Heart right ventricle (tissue), 16 donors: ENCODE data around the gene CYP3A4. TPM values are rescaled to one million over a fixed set of nuclear protein-coding genes. Genes with fewer than 3 reads are reported as not detected.

Experiments
- ATAC-seq, 8 donors: fragments of 200-7000 bp; cut with Tn5 transposase; one replicate each; pipeline ENCODE4 v1.9.1; 2020; ENCODE audit warnings: mild to moderate bottlenecking in 8 of 8, moderate library complexity in 8 of 8, moderate number of reproducible peaks in 1 of 8
- DNase-seq, 2 donors: peaks; one replicate each; pipeline ENCODE4 v3.0.0-alpha.2; 2020
- H3K27ac ChIP-seq, 10 donors: fragments of 200-600 bp; sonication (generic) in 2 of 10; one replicate each; pipeline versions ENCODE4 v1.5.0 to v1.8.0; 2020 to 2022; ENCODE audit warnings: mild to moderate bottlenecking in 3 of 10
- H3K27me3 ChIP-seq, 7 donors: fragments of 200-600 bp; one replicate each; pipeline ENCODE4 v1.8.0; 2021 to 2022; ENCODE audit warnings: mild to moderate bottlenecking in 2 of 7
- H3K36me3 ChIP-seq, 9 donors: fragments of 200-600 bp; sonication (generic) in 1 of 9; one replicate each; pipeline versions ENCODE4 v1.5.0 to v1.8.0; 2020 to 2022; ENCODE audit warnings: mild to moderate bottlenecking in 2 of 9
- H3K4me1 ChIP-seq, 9 donors: fragments of 200-600 bp; sonication (generic) in 1 of 9; one replicate each; pipeline versions ENCODE4 v1.5.0 to v1.8.0; 2020 to 2022; ENCODE audit warnings: mild to moderate bottlenecking in 4 of 9
- H3K4me3 ChIP-seq, 10 donors: fragments of 200-600 bp; sonication (generic) in 2 of 10; one replicate each; pipeline versions ENCODE4 v1.5.0 to v1.8.0; 2020 to 2022; ENCODE audit warnings: mild to moderate bottlenecking in 7 of 10, moderate library complexity in 2 of 10
- H3K9me3 ChIP-seq, 11 donors: fragments of 200-600 bp in 10 of 11; sonication (generic) in 2 of 11; one replicate each; pipeline versions ENCODE4 v1.5.0 to v1.8.0; 2013 to 2022; ENCODE audit warnings: mild to moderate bottlenecking in 2 of 11, control low read depth in 1 of 11, moderate library complexity in 1 of 11
- CTCF ChIP-seq, 9 donors: fragments of 200-600 bp; sonication (generic) in 2 of 9; IDR thresholded peaks; one replicate each; pipeline versions ENCODE4 v1.5.0 to v1.8.0; 2021 to 2022; ENCODE audit warnings: antibody characterized with exemption in 9 of 9, mild to moderate bottlenecking in 5 of 9, moderate library complexity in 1 of 9
- WGBS, 2 donors: extraction: QIAGEN DNeasy Blood & Tissue Kit; methylation state at CpG; one replicate each; pipeline ENCODE4 v1.1.7; 2013; ENCODE audit warnings: inconsistent platforms in 1 of 2; 5-methylcytosine and 5-hydroxymethylcytosine counted together
- intact Hi-C, 10 donors: fragments of 100-400 bp; cut with DNase I; formaldehyde crosslinking; loops; one replicate each; pipeline versions ENCODE4 v1.11.1 to v1.14.2; 2022
- polyA plus RNA-seq, 2 donors: library from polyadenylated mRNA; stranded (reverse); fragments of 200-250 nt; gene quantifications; one replicate each; pipeline ENCODE4 v1.2.3, GENCODE V29; 2013
- total RNA-seq, 10 donors: library from RNA; stranded (reverse); fragmentation: NEBNext Ultra II Directional in 3 of 10; extraction: Animal tissue kit (Norgen Biotek cat#: 25700) in 3 of 10; gene quantifications; one replicate each; pipeline versions ENCODE4 v1.2.1 to v1.2.4, GENCODE V29; 2021 to 2023
- donor health status: Arrhythmogenic right ventricular cardiomyopathy.
- donor health status: ischemic (EF 13 %, LVEDD 7.1; RV severe dilation, severe dysfunction).
- donor health status: healthy with polysubstance abuse.
- donor health status: DM: no; HTN: yes; CAD: no.
- donor health status: DM: no; HTN: no; CAD: no.
- donor health status: ischemic (EF 25% LVEDD 6.9; RV normal size, moderate dysfunction).
- donor health status: ischemic (EF 25% LVEDD 5.7; RV mildly dilated, moderate dysfunction).
- donor health status: healthy.
- donor health status: DM: yes; HTN: yes; CAD: no.
- donor health status: Ischemic cardiomyopathy.
- donor health status: ischemic (EF 35%, LVEDD 5.7; RV mildly dilated, moderate dysfunction).
- donor health status: nonischemic (EF 11% LVEDD 7.7; RV severe dilation, severe dysfunction).
- donor health status: DM: yes; HTN: yes; CAD: no.
- donor health status: PGD.
- donor health status: ischemic (EF 29% LVEDD 5.4; RV normal size, mild dysfunction).
- donor health status: nonischemic (EF 23%, LVEDD 6.1; RV moderate dilation, normal function).

The CYP3A4 gene
- total and polyA plus RNA-seq, 12 donors = not detected

DNA sequence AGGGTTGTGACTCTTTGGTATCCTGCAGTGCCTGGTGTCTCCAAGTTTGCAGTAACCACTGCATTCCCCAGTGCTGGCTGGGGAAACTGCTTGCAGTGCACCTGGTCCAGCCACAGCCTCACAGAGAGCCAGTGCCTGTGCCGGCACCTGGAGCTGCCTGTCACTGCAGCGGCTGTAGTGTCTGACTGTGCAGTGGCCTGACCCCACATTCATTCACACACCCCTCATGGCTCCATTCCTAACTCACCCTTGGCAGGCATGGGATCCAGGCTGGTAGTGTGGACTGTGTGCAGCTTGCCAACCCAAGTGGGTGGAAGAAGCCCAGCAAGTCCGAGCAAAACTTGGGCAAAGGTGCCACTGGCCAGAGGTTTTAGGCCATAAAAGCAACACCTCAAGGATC, 40.1 kb upstream of the CYP3A4 start:
- intact Hi-C loops = no loop called here
- WGBS, 2 donors = 90 to 95% methylated on average over 3 of the region's 3 CpGs
- Histone ChIP-seq H3K9me3 (no peaks in the 10 kb centered on the region), H3K27ac (no peak overlapping the region), H3K27me3 (peaks cover 0 to 7% (median 0%) of the 10 kb centered on the region in 7 donors), H3K36me3 (no peaks in the 10 kb centered on the region), H3K4me3 (no peak overlapping the region), H3K4me1 (no peaks in the 10 kb centered on the region)
- DNase-seq = no peak
- ATAC-seq = peak in 1 of 8 donors; percentile 27
- no peak for TF ChIP-seq CTCF (IDR thresholded peaks at IDR 0.05)

GRCh38 chr7:99822731-99823718, 39.0 kb upstream of the CYP3A4 start:
- H3K36me3 ChIP-seq = no peaks in the 10 kb centered on the region
- peak in 1 of 2 donors; percentile 9 for DNase-seq
- 63 to 70% methylated on average over 4 of the region's 4 CpGs for WGBS, 2 donors

GRCh38 chr7:99820408-99821027, 36.5 kb upstream of the CYP3A4 start:
- Histone ChIP-seq H3K4me3 (no peak overlapping the region), H3K4me1 (no peaks in the 10 kb centered on the region), H3K27me3 (peaks cover 0 to 4% (median 0%) of the 10 kb centered on the region in 7 donors), H3K9me3 (no peaks in the 10 kb centered on the region), H3K27ac (no peak overlapping the region), H3K36me3 (no peaks in the 10 kb centered on the region)
- DNase-seq = no peak
- TF ChIP-seq CTCF (IDR thresholded peaks at IDR 0.05) = no peak
- intact Hi-C loops = no loop called here
- no peak for ATAC-seq
- WGBS, 2 donors = 78 to 81% methylated on average over 2 of the region's 2 CpGs

More at GRCh38 chr7:99822731-99823718, 39.0 kb upstream of the CYP3A4 start:
- Histone ChIP-seq H3K27ac (no peak overlapping the region), H3K4me3 (no peak overlapping the region), H3K9me3 (no peaks in the 10 kb centered on the region), H3K4me1 (no peaks in the 10 kb centered on the region), H3K27me3 (peaks cover 0 to 7% (median 0%) of the 10 kb centered on the region in 7 donors)
- ATAC-seq = peak in 1 of 8 donors; percentile 53
- intact Hi-C loops = no loop called here
- no peak for TF ChIP-seq CTCF (IDR thresholded peaks at IDR 0.05)

- no peak for DNase-seq
- H3K4me1 ChIP-seq = no peaks in the 10 kb centered on the region
- no peak for ATAC-seq
- no peak overlapping the region for H3K4me3 ChIP-seq
- H3K27me3 ChIP-seq = peaks cover 0 to 5% (median 0%) of the 10 kb centered on the region in 7 donors
- H3K27ac ChIP-seq = no peak overlapping the region
- WGBS, 2 donors = 88 to 95% methylated on average over 5 of the region's 5 CpGs
- no peak for TF ChIP-seq CTCF (IDR thresholded peaks at IDR 0.05)
- H3K36me3 ChIP-seq = no peaks in the 10 kb centered on the region
- H3K9me3 ChIP-seq = peaks cover 0 to 24% (median 10%) of the 10 kb centered on the region in 11 donors
- intact Hi-C loops = loop anchor here in 1 of 10 donors (10.0 kb wide), 1 partner anchor 216 kb away; no protein-coding TSS in a partner anchor
These were observed 24.8 kb upstream of the CYP3A4 start for GRCh38 chr7:99808766-99809165.
